Mammary epithelial cell (primary cell): ENCODE results near the gene FHIT.

Experiments used
- CTCF ChIP-seq, 2 donors: IDR thresholded peaks in 1 of 2; conservative IDR thresholded peaks in 1 of 2; 2 replicates each; pipeline ENCODE4 v1.5.1; 2011 to 2012; ENCODE audit warnings: inconsistent platforms in 2 of 2, low read length in 2 of 2, mild to moderate bottlenecking in 2 of 2, control low read depth in 1 of 2, low read depth in 1 of 2; ENCODE audit not compliant: insufficient read depth in 1 of 2; ENCODE audit errors: extremely low read depth in 1 of 2
- EZH2 ChIP-seq: IDR thresholded peaks from 2 replicates; pipeline ENCODE4 v1.6.1; 2012; ENCODE audit warnings: low read length, inconsistent platforms, borderline replicate concordance

- TF ChIP-seq CTCF (conservative IDR thresholded peaks at IDR 0.05 in 1 of 2, IDR thresholded peaks at IDR 0.05 in 1 of 2; ENCODE audit: extremely low read depth in 1 of 2, insufficient read depth in 1 of 2, low read depth in 1 of 2, low read length in 2 of 2), result no peak
- TF ChIP-seq EZH2, result no peak
These were observed 1388.6 kb downstream of the FHIT start for GRCh38 chr3:59862686-59863085.
